HFFc6 (cell line): ENCODE data around the gene SYNJ1. TPM values are rescaled to one million over a fixed set of nuclear protein-coding genes. Genes with fewer than 3 reads are reported as not detected.

Source experiments
- DNase-seq: peaks from one replicate; pipeline ENCODE4 v3.0.0-alpha.2; 2018
- H3K27ac Mint-ChIP-seq: 2 replicates; pipeline ENCODE4 v1.8.0; 2020; ENCODE audit warnings: mild to moderate bottlenecking, mixed read lengths
- H3K27me3 Mint-ChIP-seq: 2 replicates; pipeline ENCODE4 v1.8.0; 2021; ENCODE audit warnings: mild to moderate bottlenecking, moderate library complexity, mixed read lengths; ENCODE audit not compliant: insufficient read depth
- H3K36me3 Mint-ChIP-seq: 2 replicates; pipeline ENCODE4 v1.8.0; 2021; ENCODE audit warnings: low read depth, mixed read lengths
- H3K4me1 Mint-ChIP-seq: 2 replicates; pipeline ENCODE4 v1.8.0; 2020; ENCODE audit warnings: low read depth, mixed read lengths
- H3K4me3 Mint-ChIP-seq: 2 replicates; pipeline ENCODE4 v1.8.0; 2020; ENCODE audit warnings: mild to moderate bottlenecking, moderate library complexity, mixed read lengths
- H3K9me3 Mint-ChIP-seq: 2 replicates; pipeline ENCODE4 v1.8.0; 2020; ENCODE audit warnings: mild to moderate bottlenecking, mixed read lengths
- CTCF ChIP-seq: fragments of 200-600 bp; sonication (generic); IDR thresholded peaks from 2 replicates; pipeline ENCODE4 v1.5.0; 2021; ENCODE audit warnings: antibody characterized with exemption, mild to moderate bottlenecking
- total RNA-seq, 6 experiments: library from RNA; stranded (reverse); fragmentation: NEBNext Ultra II Directional; extraction: Animal tissue kit (Norgen Biotek cat#: 25700); gene quantifications; 2 replicates in 1 of 6; 3 replicates in 5 of 6; pipeline ENCODE4 v1.2.3, GENCODE V29; 2021

Gene SYNJ1
- total RNA-seq, 6 experiments from 2014 or later: 14.3 to 17.9 (median 15.6) TPM

DNA sequence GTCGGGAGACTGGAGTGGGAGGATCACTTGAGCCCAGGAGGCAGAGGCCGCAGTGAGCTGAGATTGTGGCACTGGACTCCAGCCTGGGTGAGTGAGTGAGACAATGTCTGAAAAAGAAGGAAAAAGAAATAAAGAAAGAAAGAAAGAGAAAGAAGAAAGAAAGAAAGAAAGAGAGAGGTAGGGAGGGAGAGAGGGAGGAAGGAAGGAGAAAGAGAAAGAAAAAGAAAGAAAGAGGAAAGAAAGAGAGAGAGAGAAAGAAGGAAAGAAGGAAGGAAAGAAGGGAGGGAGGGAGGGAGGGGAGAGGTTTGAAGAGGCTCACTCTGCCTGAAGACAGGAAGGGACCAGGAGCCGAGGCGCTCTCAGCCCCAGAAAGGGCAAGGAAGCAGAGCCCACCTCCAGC, 137.7 kb downstream of the SYNJ1 start:
- peaks cover 7% of the 10 kb centered on the region for H3K27me3 Mint-ChIP-seq
- H3K4me3 Mint-ChIP-seq: no peak overlapping the region
- H3K36me3 Mint-ChIP-seq: no peaks in the 10 kb centered on the region
- DNase-seq: no peak
- H3K9me3 Mint-ChIP-seq: no peaks in the 10 kb centered on the region
- no peaks in the 10 kb centered on the region for H3K4me1 Mint-ChIP-seq
- TF ChIP-seq CTCF: no peak
- H3K27ac Mint-ChIP-seq: no peak overlapping the region

- peaks cover 18% of the 10 kb centered on the region for H3K27me3 Mint-ChIP-seq
- TF ChIP-seq CTCF: no peak
- no peak overlapping the region for H3K4me3 Mint-ChIP-seq
- no peak overlapping the region for H3K27ac Mint-ChIP-seq
- H3K4me1 Mint-ChIP-seq: no peaks in the 10 kb centered on the region
- DNase-seq: no peak
- no peaks in the 10 kb centered on the region for H3K9me3 Mint-ChIP-seq
- H3K36me3 Mint-ChIP-seq: no peaks in the 10 kb centered on the region
These were observed 140.2 kb downstream of the SYNJ1 start for GRCh38 chr21:32587651-32588050.

- Mint-ChIP-seq H3K36me3 (no peaks in the 10 kb centered on the region), H3K27me3 (peaks cover 18% of the 10 kb centered on the region), H3K4me1 (no peaks in the 10 kb centered on the region), H3K4me3 (no peak overlapping the region), H3K27ac (no peak overlapping the region), H3K9me3 (no peaks in the 10 kb centered on the region)
- no peak for DNase-seq
- TF ChIP-seq CTCF: no peak
These were observed 140.7 kb downstream of the SYNJ1 start for GRCh38 chr21:32587120-32587519.

- no peak for DNase-seq
- H3K4me3 Mint-ChIP-seq: no peak overlapping the region
- no peaks in the 10 kb centered on the region for H3K4me1 Mint-ChIP-seq
- H3K27me3 Mint-ChIP-seq: peaks cover 23% of the 10 kb centered on the region
- no peaks in the 10 kb centered on the region for H3K36me3 Mint-ChIP-seq
- no peaks in the 10 kb centered on the region for H3K9me3 Mint-ChIP-seq
- TF ChIP-seq CTCF: no peak
- no peak overlapping the region for H3K27ac Mint-ChIP-seq
These were observed 141.8 kb downstream of the SYNJ1 start for GRCh38 chr21:32585970-32586369.

GRCh38 chr21:32585042-32585710, 142.6 kb downstream of the SYNJ1 start, which contains the start of gene TCP10L:
Gene TCP10L (minus strand): TSS chr21:32585523. CDS start chr21:32584304, 1,219 bp downstream.
- Mint-ChIP-seq H3K4me1 (no peaks in the 10 kb centered on the region), H3K4me3 (no peak within 1 kb of the TSS)
- no peak for DNase-seq

More at GRCh38 chr21:32585042-32585710, 142.6 kb downstream of the SYNJ1 start, which contains the start of gene TCP10L:
- Mint-ChIP-seq H3K27ac (no peak within 1 kb of the TSS), H3K36me3 (no peaks in the 10 kb centered on the region), H3K9me3 (no peaks in the 10 kb centered on the region), H3K27me3 (peaks cover 23% of the 10 kb centered on the region)
- no peak for TF ChIP-seq CTCF
